PC-3 (cell line): ENCODE measurements around the gene HPS5. TPM values are rescaled to one million over a fixed set of nuclear protein-coding genes. Genes with fewer than 3 reads are reported as not detected.
"Not testable (repeated sequence)": the region's sequence is repeated elsewhere in the genome, so short reads cannot be mapped to it uniquely, and the experiment has no call there.

ENCODE experiments used
- ATAC-seq: fragments of 200-7000 bp; cut with Tn5 transposase; 2 replicates; pipeline ENCODE4 v1.9.1; 2020; ENCODE audit warnings: mild to moderate bottlenecking, moderate library complexity
- BruUV-seq: library from RNA; stranded (reverse); fragments of 400-500 nt; replicated peaks from 2 replicates; lab custom pipeline; 2021; lab: Mats Ljungman, UMichigan
- CTCF ChIA-PET: fragments of 300-600 bp; sonication (Branson Sonifier 250); formaldehyde crosslinking; loops from one replicate; lab custom pipeline; 2022; ENCODE audit warnings: antibody characterized with exemption; lab: Charles Lee
- POLR2A ChIA-PET: fragments of 300-600 bp; sonication (Branson Sonifier 250); formaldehyde crosslinking; loops from one replicate; lab custom pipeline; 2022; ENCODE audit warnings: antibody characterized with exemption; ENCODE audit not compliant: unreplicated experiment; lab: Charles Lee
- DNase-seq: peaks from one replicate; pipeline ENCODE4 v3.0.0-alpha.2; 2015
- H2AFZ ChIP-seq: fragments of 300-600 bp; sonication (generic); 2 replicates; pipeline ENCODE4 v1.6.0; 2016; ENCODE audit warnings: antibody characterized with exemption, low read length
- H3F3A ChIP-seq: fragments of 300-600 bp; sonication (generic); one replicate; pipeline ENCODE4 v1.6.0; 2017; ENCODE audit warnings: antibody characterized with exemption, low read length, control low read depth, mild to moderate bottlenecking; ENCODE audit not compliant: unreplicated experiment
- H3K27ac ChIP-seq: fragments of 300-600 bp; sonication (generic); 2 replicates; pipeline ENCODE4 v1.5.1; 2016; ENCODE audit warnings: mild to moderate bottlenecking, low read length
- H3K27me3 ChIP-seq: fragments of 300-600 bp; sonication (generic); 2 replicates; pipeline ENCODE4 v1.6.1; 2016; ENCODE audit warnings: low read length, mixed read lengths
- H3K36me3 ChIP-seq: fragments of 300-600 bp; sonication (generic); 2 replicates; pipeline ENCODE4 v1.6.1; 2016; ENCODE audit warnings: low read depth, mixed run types, low read length, mixed read lengths
- H3K4me1 ChIP-seq: fragments of 300-600 bp; sonication (generic); 2 replicates; pipeline ENCODE4 v1.5.1; 2016; ENCODE audit warnings: low read length; ENCODE audit not compliant: insufficient read depth
- H3K4me2 ChIP-seq: fragments of 300-600 bp; sonication (generic); 2 replicates; pipeline ENCODE4 v1.6.0; 2016; ENCODE audit warnings: low read length
- H3K4me3 ChIP-seq: fragments of 300-600 bp; sonication (generic); 2 replicates; pipeline ENCODE4 v1.5.1; 2016; ENCODE audit warnings: mild to moderate bottlenecking, low read length, mixed read lengths
- H3K79me2 ChIP-seq: fragments of 300-600 bp; sonication (generic); 2 replicates; pipeline ENCODE4 v1.6.1; 2017; ENCODE audit warnings: low read length, mixed read lengths
- H3K9ac ChIP-seq: fragments of 300-600 bp; sonication (generic); 2 replicates; pipeline ENCODE4 v1.6.0; 2016; ENCODE audit warnings: mild to moderate bottlenecking, low read length
- H3K9me2 ChIP-seq: fragments of 300-600 bp; sonication (generic); replicated peaks from 2 replicates; pipeline ENCODE4 v1.6.1; 2016; ENCODE audit warnings: mixed run types, low read length, mixed read lengths
- H3K9me3 ChIP-seq: fragments of 300-600 bp; sonication (generic); 2 replicates; pipeline ENCODE4 v1.6.1; 2016; ENCODE audit warnings: low read length, mixed read lengths
- H4K20me1 ChIP-seq: fragments of 300-600 bp; sonication (generic); 2 replicates; pipeline ENCODE4 v1.6.1; 2016; ENCODE audit warnings: low read length, mixed read lengths
- CTCF ChIP-seq: fragments of 300-600 bp; sonication (generic); conservative IDR thresholded peaks from 2 replicates; pipeline ENCODE4 v1.5.1; 2017; ENCODE audit warnings: antibody characterized with exemption, low read depth, mild to moderate bottlenecking, low read length
- EZH2 ChIP-seq: fragments of 300-600 bp; sonication (generic); IDR thresholded peaks from one replicate; pipeline ENCODE4 v1.6.1; 2017; ENCODE audit warnings: antibody characterized with exemption, mild to moderate bottlenecking, low read length; ENCODE audit not compliant: unreplicated experiment
- EZH2phosphoT487 ChIP-seq: fragments of 300-600 bp; sonication (generic); IDR thresholded peaks from 2 replicates; pipeline ENCODE4 v1.6.1; 2018; ENCODE audit warnings: mild to moderate bottlenecking, antibody characterized with exemption, low read length, borderline replicate concordance
- intact Hi-C: fragments of 100-400 bp; cut with micrococcal nuclease; formaldehyde crosslinking; loops from 2 replicates; pipeline ENCODE4 v1.9.0; 2023
- total RNA-seq: library from RNA; depleted of rRNA; stranded (reverse); fragments of >200 nt; gene quantifications from 2 replicates; pipeline ENCODE4 v1.2.3, GENCODE V29; 2014

The HPS5 gene
- total RNA-seq, 1 experiment from 2014 or later, result 15.2 TPM

GRCh38 chr11:18253778-18254338 lies 68.1 kb downstream of the HPS5 start:
- no peak for TF ChIP-seq CTCF
- TF ChIP-seq EZH2, result no peak
- TF ChIP-seq EZH2phosphoT487, result no peak
- BruUV-seq, result no TSS peak
- no peak overlapping the region for H3K4me3 ChIP-seq
- no peaks in the 10 kb centered on the region for H3K9me2 ChIP-seq
- no peaks in the 10 kb centered on the region for H3K4me1 ChIP-seq
- intact Hi-C loops, result no loop called here
- no peak for ATAC-seq
- no peaks in the 10 kb centered on the region for H3F3A ChIP-seq
- H3K27ac ChIP-seq, result no peak overlapping the region
- DNase-seq, result no peak
- ChIA-PET CTCF (no interaction called here), POLR2A (no interaction called here)
- no peak overlapping the region for H2AFZ ChIP-seq
- H3K36me3 ChIP-seq, result no peaks in the 10 kb centered on the region
- no peak overlapping the region for H3K9ac ChIP-seq
- H3K27me3 ChIP-seq, result peaks cover 7% of the 10 kb centered on the region
- H4K20me1 ChIP-seq, result no peaks in the 10 kb centered on the region
- no peak overlapping the region for H3K4me2 ChIP-seq
- H3K79me2 ChIP-seq, result no peaks in the 10 kb centered on the region
- H3K9me3 ChIP-seq, result no peaks in the 10 kb centered on the region

- H3K9me2 ChIP-seq, result no peaks in the 10 kb centered on the region
- no peak overlapping the region for H3K4me2 ChIP-seq
- H3K27me3 ChIP-seq, result peaks cover 4% of the 10 kb centered on the region; the same call in 1 of the 2 replicates
- ATAC-seq (no peak), DNase-seq (no peak)
- H3K9me3 ChIP-seq, result no peaks in the 10 kb centered on the region
- H2AFZ ChIP-seq, result no peak overlapping the region
- ChIA-PET CTCF (no interaction called here), POLR2A (interaction anchor here (0.8 kb wide), 1 partner anchor 267 kb away, joined by 3 read pairs; no protein-coding TSS in a partner anchor)
- H4K20me1 ChIP-seq, result no peaks in the 10 kb centered on the region
- H3K27ac ChIP-seq, result no peak overlapping the region
- H3K4me3 ChIP-seq, result no peak overlapping the region
- H3K79me2 ChIP-seq, result no peaks in the 10 kb centered on the region
- no TSS peak for BruUV-seq
- no peak for TF ChIP-seq EZH2phosphoT487
- TF ChIP-seq CTCF, result no peak
- no peak for TF ChIP-seq EZH2
- no peaks in the 10 kb centered on the region for H3K36me3 ChIP-seq
- no peak overlapping the region for H3K9ac ChIP-seq
- intact Hi-C loops, result no loop called here
- no peaks in the 10 kb centered on the region for H3F3A ChIP-seq
- H3K4me1 ChIP-seq, result no peaks in the 10 kb centered on the region
Measured at GRCh38 chr11:18253233-18253632, 68.7 kb downstream of the HPS5 start.

GRCh38 chr11:18248561-18248960 lies 73.4 kb downstream of the HPS5 start, which contains the start of gene SAA2:
Gene SAA2 (minus strand): TSS chr11:18248668. CDS start chr11:18248011, 657 bp downstream.
- CTCF ChIA-PET, result no interaction called here
- DNase-seq, result no peak
- Histone ChIP-seq H3K36me3 (no peaks in the 10 kb centered on the region), H4K20me1 (no peaks in the 10 kb centered on the region), H3K9ac (no peak within 1 kb of the TSS), H2AFZ (no peak within 1 kb of the TSS), H3K9me2 (no peaks in the 10 kb centered on the region), H3F3A (no peaks in the 10 kb centered on the region), H3K4me1 (no peaks in the 10 kb centered on the region), H3K27ac (no peak within 1 kb of the TSS), H3K9me3 (no peaks in the 10 kb centered on the region), H3K4me3 (no peak within 1 kb of the TSS), H3K27me3 (no peaks in the 10 kb centered on the region), H3K79me2 (no peaks in the 10 kb centered on the region), H3K4me2 (no peak within 1 kb of the TSS)
- POLR2A ChIA-PET, result no interaction called here
- intact Hi-C loops, result loop anchor here (10.0 kb wide), 3 partner anchors 76 to 276 kb away; partner anchors contain the start of genes GTF2H1, HPS5 and TSG101
- TF ChIP-seq CTCF (no peak), EZH2phosphoT487 (no peak), EZH2 (no peak)
- ATAC-seq, result no peak
- BruUV-seq, result no TSS peak

GRCh38 chr11:18247191-18247581 lies 74.8 kb downstream of the HPS5 start:
- H4K20me1 ChIP-seq, DNase-seq: not testable (repeated sequence)

More at GRCh38 chr11:18247191-18247581, 74.8 kb downstream of the HPS5 start:
- H3K27me3 ChIP-seq, H3K4me2 ChIP-seq, BruUV-seq, ATAC-seq, H3K36me3 ChIP-seq, CTCF ChIA-PET, H3K4me3 ChIP-seq, H3K9me2 ChIP-seq, POLR2A ChIA-PET, H3K9me3 ChIP-seq, H3K4me1 ChIP-seq, H3K9ac ChIP-seq, H3F3A ChIP-seq, H2AFZ ChIP-seq, H3K27ac ChIP-seq, H3K79me2 ChIP-seq: not testable (repeated sequence)
- intact Hi-C loops, result loop anchor here (10.0 kb wide), 3 partner anchors 78 to 278 kb away; partner anchors contain the start of genes GTF2H1, HPS5 and TSG101
